ENCODE measurements around the gene FBXL2. TPM values are rescaled to one million over a fixed set of nuclear protein-coding genes. Genes with fewer than 3 reads are reported as not detected.
"Not testable (repeated sequence)": the region's sequence is repeated elsewhere in the genome, so short reads cannot be mapped to it uniquely, and the experiment has no call there.

The FBXL2 gene
- total RNA-seq, 2 experiments from 2014 or later: not detected

DNA sequence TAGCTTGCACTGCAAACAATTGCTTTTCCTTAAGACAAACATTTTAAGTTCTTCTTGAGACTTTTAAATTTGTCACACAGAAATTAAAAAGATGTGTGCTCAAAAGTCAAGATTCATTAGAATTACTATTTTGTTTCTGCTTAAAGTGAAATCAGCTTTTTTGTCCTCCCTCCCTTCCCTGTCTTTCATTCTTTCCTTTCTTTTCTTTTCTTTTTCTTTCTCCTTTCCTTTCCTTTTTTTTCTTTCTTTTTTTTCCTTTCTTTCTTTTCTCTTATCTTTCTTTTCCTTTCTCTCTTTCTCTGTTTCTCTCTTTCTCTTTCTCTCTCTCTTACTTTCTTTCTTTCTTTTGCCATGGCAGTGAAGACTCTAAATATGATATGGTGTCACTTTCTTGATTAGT is 37.8 kb downstream of the FBXL2 start:
- CTCF ChIA-PET: no interaction called here

DNA sequence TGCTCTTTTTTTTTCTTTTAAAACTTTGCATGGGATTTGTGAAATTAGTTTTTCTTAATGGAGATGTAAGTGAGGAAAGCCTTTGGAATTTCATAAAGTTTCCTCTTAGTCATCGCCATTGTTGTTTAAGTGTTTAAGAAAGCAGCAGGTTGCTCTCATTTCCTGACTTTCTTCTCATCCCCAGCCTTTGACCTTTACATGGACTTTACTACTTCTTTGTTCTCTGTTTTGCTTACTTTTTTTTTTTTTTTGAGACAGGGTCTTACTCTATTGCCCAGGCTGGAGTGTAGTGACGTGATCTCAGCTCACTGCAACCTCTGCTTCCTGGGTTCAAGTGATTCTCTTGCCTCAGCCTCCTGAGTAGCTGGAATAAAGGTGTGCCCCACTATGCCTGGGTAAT is 38.6 kb downstream of the FBXL2 start:
- CTCF ChIA-PET: no interaction called here

More for the DNA sequence above, 37.8 kb downstream of the FBXL2 start:
- POLR2A ChIA-PET: no interaction called here

GRCh38 chr3:33317963-33318709 is 40.9 kb downstream of the FBXL2 start:
- ChIA-PET POLR2A (no interaction called here), CTCF (no interaction called here)

More for the DNA sequence above, 38.6 kb downstream of the FBXL2 start:
- POLR2A ChIA-PET: no interaction called here

- ChIA-PET POLR2A (no interaction called here), CTCF (no interaction called here)
These were observed 41.6 kb downstream of the FBXL2 start for GRCh38 chr3:33318710-33319380.

GRCh38 chr3:33322412-33322811 is 45.2 kb downstream of the FBXL2 start:
- CTCF ChIA-PET: no interaction called here
- POLR2A ChIA-PET: no interaction called here

DNA sequence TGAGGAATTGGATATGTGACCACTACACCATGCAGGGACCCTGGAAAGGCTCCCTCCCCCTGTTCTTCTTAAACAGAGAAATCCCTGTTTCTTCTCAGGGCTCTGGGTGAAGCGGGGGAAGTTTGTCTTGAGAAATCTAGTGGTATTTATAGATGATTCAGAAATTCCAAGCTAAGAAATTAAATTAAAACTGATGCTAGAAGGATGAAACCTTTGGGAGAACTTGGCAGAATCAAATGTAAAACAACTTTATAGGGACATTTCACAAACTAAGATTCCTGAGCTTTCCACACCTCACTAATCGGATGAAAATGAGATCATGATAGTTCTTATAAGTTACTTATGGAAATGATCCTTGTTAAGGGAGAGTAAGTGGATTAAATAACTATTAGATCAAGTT is 54.2 kb downstream of the FBXL2 start:
- POLR2A ChIA-PET: no interaction called here
- CTCF ChIA-PET: no interaction called here

- CTCF ChIA-PET: no interaction called here
- POLR2A ChIA-PET: no interaction called here
These were observed 57.1 kb downstream of the FBXL2 start for GRCh38 chr3:33334364-33334763.

GRCh38 chr3:33338936-33339465 is 61.8 kb downstream of the FBXL2 start:
- CTCF ChIA-PET, POLR2A ChIA-PET: not testable (repeated sequence)

DNA sequence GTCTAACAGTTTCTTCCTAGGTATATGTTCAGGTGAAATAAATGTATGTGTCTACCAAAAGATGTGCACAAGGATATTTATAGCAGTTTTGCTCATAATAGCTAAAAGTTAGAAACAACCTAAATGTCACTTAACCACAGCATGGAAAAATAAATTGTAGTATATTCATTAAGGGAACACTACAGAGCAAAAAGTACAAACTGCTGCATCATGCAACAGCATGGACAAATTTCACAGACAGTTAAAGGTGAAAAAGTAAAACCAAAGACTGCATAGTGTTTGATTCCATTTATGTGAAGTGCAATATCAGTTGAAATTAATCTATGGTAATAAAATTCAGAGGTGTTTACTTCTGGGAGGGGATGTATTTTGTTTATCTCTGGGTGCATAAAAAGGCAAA is 62.5 kb downstream of the FBXL2 start:
- CTCF ChIA-PET: no interaction called here
- POLR2A ChIA-PET: no interaction called here

DNA sequence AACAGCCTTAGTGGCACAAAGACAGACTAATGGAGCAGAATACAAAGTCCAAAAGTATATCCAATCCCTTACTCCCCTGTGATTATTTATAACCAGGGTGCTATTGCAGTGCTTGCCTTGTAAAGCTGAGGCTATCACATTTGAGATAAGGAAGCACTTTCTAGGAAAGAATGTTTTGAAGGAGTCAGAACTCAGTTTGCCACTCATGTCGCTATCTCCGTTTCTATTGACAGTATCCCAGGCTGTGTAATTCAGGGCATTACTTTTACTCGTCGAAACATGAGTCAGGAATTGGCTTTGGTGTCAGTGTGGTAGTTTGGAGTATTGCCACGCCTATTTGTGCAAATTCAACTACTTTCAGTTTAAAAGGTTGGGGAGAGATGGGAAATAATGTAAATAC is 78.4 kb downstream of the FBXL2 start:
- ChIA-PET POLR2A (no interaction called here), CTCF (no interaction called here)

DNA sequence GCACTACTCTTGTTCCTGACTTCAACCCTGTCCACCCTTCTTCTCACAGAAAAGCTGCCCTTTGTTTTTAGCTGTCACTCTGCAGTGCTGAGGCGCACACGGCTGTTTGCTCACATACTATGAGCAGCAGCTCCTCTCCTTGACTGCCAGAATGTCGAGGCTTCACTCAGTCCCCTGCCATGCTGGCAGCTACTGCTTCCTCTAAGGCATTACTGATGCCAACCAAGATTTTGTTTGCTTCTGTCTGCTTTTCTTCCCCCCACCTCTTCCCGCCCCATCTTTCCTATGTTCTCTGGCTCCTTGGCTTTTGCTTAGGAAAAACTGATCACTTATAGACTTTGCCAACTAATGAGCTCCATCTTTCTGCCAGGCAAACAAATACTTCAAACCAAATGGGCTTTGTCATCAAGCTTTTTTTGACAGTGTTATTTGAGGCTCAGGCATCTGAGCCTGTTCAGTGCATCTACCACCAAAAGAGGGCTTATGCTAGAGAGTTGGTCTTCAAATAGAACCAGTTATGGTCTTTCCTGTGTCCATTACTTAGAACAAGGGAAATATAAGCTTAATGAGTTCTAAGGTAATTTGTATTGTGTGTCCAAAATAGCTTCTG is 81.0 kb downstream of the FBXL2 start:
- CTCF ChIA-PET: interaction anchor here (0.5 kb wide), 1 partner anchor 520 kb away, joined by 4 read pairs; no protein-coding TSS in a partner anchor
- POLR2A ChIA-PET: no interaction called here

DNA sequence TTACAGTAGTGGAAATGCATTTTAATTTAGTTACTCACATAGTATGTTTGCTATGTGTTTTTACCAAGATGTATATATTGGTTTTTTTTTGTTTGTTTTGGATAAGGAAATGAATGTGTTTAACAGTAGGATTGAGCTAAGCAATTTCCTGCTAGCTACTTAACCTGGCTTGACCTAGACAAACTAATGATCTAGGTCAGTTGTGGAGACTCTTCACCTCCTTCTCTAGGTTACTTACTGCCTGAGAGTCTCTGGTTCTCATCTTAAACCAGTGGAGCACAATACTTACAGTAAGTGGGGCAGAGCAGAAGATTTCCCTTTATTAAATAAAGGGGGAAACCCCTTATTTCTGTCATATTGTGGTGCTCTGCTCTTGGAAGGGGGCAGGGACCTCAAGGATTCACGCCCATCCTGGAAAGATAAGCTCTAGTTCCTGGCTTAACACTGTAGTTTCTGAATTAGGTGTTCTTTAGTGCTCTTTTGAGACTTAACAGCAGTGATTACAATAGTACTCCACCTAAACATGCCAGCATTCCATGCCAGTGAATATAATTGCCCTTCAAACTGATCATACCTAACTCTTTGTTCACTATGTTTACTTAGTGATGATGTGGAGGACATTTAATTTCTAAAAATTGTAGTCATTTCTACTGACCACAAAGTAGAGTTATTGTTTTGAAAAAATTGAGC is 83.0 kb downstream of the FBXL2 start:
- ChIA-PET CTCF (no interaction called here), POLR2A (no interaction called here)

DNA sequence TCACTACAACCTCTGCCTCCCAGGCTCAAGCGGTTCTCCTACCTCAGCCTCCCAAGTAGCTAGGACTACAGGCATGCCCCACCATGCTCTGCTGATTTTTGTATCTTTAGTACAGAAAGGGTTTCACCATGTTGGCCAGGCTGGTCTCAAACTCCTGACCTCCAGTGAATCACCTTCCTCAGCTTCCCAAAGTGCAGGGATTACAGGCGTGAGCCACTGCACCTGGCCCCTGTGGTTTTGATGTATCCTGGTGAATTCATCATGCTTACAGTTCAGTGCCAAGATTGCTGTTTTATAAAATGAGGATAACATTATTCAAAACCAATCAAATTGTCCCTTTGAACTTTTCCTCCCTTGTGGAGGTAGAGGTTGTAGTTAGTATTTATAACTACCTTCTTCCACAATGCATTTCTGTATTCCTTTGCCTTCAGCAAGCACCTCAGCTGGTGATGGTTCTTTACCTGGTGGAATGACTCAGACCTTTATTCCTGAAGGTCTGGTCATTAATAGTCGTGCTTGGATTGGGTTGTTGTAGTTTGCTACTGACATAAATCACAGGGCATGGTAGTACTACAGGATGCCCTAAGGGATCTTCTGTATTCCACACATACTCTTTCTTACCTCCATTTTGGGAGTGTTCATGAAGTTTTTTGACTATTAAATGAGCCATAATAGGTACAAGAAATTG is 86.0 kb downstream of the FBXL2 start:
- ChIA-PET POLR2A (no interaction called here), CTCF (interaction anchor here (1.3 kb wide), 1 partner anchor 9 kb away, joined by 6 read pairs; no protein-coding TSS in a partner anchor)

GRCh38 chr3:33364060-33364459 is 86.8 kb downstream of the FBXL2 start:
- ChIA-PET POLR2A (no interaction called here), CTCF (interaction anchor here (1.3 kb wide), 1 partner anchor 9 kb away, joined by 6 read pairs; no protein-coding TSS in a partner anchor)

DNA sequence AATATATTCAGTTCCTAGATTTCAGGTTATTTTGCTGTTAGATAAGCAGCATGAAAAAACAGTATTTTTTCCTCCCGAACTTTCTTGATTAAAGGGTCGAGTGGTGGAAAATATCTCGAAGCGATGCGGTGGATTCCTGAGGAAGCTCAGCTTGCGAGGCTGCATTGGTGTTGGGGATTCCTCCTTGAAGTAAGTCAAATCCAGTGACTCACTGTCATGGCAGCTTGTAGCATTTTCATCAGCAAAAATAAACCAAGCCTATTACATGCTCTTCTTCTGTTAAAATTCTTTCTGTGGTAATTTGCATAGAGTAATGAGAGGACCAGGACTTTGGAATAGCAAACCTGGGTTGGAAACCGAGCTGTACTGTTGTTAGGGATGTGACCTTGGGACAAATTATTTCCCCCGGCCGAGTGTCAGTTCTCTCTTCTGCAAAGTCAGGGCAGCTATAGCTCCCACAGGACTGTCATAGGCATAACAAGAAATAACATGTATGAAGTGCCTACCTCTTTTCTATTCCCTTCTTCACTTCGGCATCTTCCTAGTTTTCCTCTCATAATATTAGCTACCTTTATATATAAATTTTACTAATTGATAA is 87.4 kb downstream of the FBXL2 start:
- POLR2A ChIA-PET: interaction anchor here (0.7 kb wide), 1 partner anchor 8 kb away, joined by 3 read pairs; no protein-coding TSS in a partner anchor
- CTCF ChIA-PET: interaction anchor here (0.9 kb wide), 1 partner anchor 8 kb away, joined by 4 read pairs; no protein-coding TSS in a partner anchor

DNA sequence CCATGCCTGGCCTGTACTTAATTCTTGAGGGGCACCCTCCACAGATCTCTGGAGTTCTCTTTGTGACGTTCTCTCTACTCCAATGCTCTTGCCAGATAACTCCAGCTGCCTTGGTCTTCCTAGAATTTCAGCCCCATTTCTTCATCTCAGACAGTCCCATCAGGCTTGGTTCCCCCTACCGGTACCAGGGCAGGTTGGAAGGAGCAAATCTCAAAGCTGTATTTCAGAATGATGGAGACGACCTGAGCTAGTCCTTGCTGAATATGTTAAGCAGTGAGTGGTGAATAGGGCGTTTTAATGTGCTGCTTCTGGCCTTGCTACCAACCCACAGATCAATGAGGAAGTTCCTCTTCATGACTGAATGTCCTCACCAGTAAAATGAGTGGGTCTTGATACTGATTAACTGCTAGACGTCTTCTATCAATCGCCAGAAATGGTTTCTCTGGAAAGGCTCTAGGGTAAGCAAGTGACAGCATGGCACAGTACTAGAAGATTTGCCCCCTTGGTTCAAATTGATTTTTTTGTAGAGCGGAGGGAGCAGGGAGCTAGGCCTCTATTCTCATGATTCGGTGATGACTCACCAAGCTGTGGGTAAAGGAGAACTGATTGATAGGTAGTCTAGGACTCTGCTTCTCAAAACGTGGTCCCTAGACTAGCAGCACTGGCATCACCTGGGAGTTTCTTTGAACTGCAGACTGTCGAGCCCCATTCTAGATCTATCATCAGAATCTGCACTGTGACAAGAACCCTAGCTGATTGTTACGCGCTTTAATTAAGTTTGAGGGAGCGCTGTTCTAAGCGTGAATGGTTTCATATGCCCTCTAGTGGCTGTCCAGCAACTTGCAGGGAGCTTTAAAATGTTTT is 95.2 kb downstream of the FBXL2 start:
- ChIA-PET POLR2A (interaction anchor here (0.6 to 0.9 kb wide), 2 partner anchors 241 to 263 kb away, joined by 3 read pairs; no protein-coding TSS in a partner anchor), CTCF (interaction anchor here (0.8 to 2.0 kb wide), 13 partner anchors 8 to 415 kb away, joined by 3 to 15 read pairs (median 4); no protein-coding TSS in a partner anchor)

GRCh38 chr3:33373082-33373437 is 95.8 kb downstream of the FBXL2 start:
- POLR2A ChIA-PET: interaction anchor here (0.9 kb wide), 1 partner anchor 241 kb away, joined by 3 read pairs; no protein-coding TSS in a partner anchor
- CTCF ChIA-PET: interaction anchor here (0.7 to 2.0 kb wide), 14 partner anchors 8 to 415 kb away, joined by 3 to 15 read pairs (median 4); no protein-coding TSS in a partner anchor

GRCh38 chr3:33377489-33377888 is 100.2 kb downstream of the FBXL2 start:
- ChIA-PET POLR2A (no interaction called here), CTCF (no interaction called here)
